Astrocyte of the cerebellum (primary cell): ENCODE measurements around the gene NCAPG.
A peak's percentile ranks its signal among the peaks of the same experiment; 100 is the strongest.

Experiments
- DNase-seq: peaks from one replicate; pipeline ENCODE4 v3.0.0-alpha.2; 2011; ENCODE audit warnings: low read depth
- H3K4me3 ChIP-seq: 2 replicates; pipeline ENCODE4 v1.5.1; 2011; ENCODE audit warnings: mild to moderate bottlenecking, low read depth, low read length, moderate library complexity
- in situ Hi-C: cut with HindIII; loops from 2 replicates; pipeline ENCODE4 v1.10.0; 2017; ENCODE audit warnings: low sequenced_read_pairs
- TF ChIP-seq, protein P1 (sequence below): IDR thresholded peaks from 2 replicates; pipeline ENCODE4 v1.5.1; 2012; ENCODE audit warnings: low read length, low read depth, moderate library complexity, mild to moderate bottlenecking; ENCODE audit errors: missing control alignments

NCAPG gene

GRCh38 chr4:17811078-17811603 is 362 bp downstream of the NCAPG start:
- no peak for DNase-seq
- TF ChIP-seq, protein P1, sequence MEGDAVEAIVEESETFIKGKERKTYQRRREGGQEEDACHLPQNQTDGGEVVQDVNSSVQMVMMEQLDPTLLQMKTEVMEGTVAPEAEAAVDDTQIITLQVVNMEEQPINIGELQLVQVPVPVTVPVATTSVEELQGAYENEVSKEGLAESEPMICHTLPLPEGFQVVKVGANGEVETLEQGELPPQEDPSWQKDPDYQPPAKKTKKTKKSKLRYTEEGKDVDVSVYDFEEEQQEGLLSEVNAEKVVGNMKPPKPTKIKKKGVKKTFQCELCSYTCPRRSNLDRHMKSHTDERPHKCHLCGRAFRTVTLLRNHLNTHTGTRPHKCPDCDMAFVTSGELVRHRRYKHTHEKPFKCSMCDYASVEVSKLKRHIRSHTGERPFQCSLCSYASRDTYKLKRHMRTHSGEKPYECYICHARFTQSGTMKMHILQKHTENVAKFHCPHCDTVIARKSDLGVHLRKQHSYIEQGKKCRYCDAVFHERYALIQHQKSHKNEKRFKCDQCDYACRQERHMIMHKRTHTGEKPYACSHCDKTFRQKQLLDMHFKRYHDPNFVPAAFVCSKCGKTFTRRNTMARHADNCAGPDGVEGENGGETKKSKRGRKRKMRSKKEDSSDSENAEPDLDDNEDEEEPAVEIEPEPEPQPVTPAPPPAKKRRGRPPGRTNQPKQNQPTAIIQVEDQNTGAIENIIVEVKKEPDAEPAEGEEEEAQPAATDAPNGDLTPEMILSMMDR = no peak
- in situ Hi-C loops = no loop called here
- peak overlapping the region; percentile 88 for H3K4me3 ChIP-seq

- TF ChIP-seq, protein P1 = no peak
- in situ Hi-C loops = no loop called here
- H3K4me3 ChIP-seq = peak overlapping the region; percentile 88
- DNase-seq = no peak
These were observed 1.3 kb downstream of the NCAPG start for GRCh38 chr4:17812125-17812524.

- in situ Hi-C loops = no loop called here
- TF ChIP-seq, protein P1 = no peak
- H3K4me3 ChIP-seq = peak overlapping the region; percentile 13
- DNase-seq = no peak
These were observed 2.0 kb downstream of the NCAPG start for GRCh38 chr4:17812801-17813200.

GRCh38 chr4:17814140-17814539 is 3.4 kb downstream of the NCAPG start:
- no peak for DNase-seq
- TF ChIP-seq, protein P1 = no peak
- peak overlapping the region; percentile 2 for H3K4me3 ChIP-seq
- in situ Hi-C loops = no loop called here

DNA sequence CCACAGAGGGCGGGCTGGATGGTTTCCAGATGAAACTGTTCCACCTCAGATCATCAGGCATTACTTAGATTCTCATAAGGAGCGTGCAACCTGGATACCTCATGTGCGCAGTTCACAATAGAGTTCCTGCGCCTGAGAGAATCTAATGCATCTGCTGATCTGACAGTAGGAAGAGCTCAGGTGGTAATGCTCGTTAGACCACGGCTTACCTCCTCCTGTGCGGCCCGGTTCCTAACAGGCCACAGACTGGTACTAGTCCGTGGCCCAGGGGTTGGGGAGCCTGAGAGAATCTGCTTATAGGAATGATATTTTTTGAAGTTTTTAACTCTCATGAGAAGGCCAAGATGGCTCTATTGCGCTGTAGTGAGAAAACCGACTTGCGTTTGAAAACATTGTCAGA is 5.4 kb downstream of the NCAPG start:
- DNase-seq = no peak
- no peak overlapping the region for H3K4me3 ChIP-seq
- in situ Hi-C loops = no loop called here
- TF ChIP-seq, protein P1 = no peak

DNA sequence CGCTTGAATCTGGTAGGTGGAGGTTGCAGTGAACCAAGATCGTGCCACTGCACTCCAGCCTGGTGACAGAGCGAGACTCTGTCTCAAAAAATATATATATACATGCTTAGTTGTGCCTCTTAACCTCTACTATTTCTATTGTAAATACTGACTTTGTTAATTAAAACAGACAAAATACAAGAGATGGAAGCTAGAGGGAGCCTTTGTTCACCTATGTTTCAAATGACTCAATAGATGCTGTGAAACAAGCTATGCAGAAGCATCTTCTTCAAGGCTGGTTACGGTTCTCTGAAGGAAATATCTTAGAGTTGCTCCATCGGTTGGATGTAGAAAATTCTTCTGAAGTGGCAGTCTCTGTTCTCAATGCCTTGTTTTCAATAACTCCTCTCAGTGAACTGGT is 6.2 kb downstream of the NCAPG start:
- no peak overlapping the region for H3K4me3 ChIP-seq
- in situ Hi-C loops = no loop called here
- DNase-seq = peak; percentile 75
- TF ChIP-seq, protein P1 = peak; percentile 48
